OCI-LY7 (cell line): Measurements from ENCODE around the gene CAMP. TPM values are rescaled to one million over a fixed set of nuclear protein-coding genes. Genes with fewer than 3 reads are reported as not detected.

ENCODE experiments used
- BruUV-seq: library from RNA; stranded (reverse); fragments of 400-500 nt; replicated peaks from 2 replicates; lab custom pipeline; 2021; lab: Mats Ljungman, UMichigan
- CTCF ChIA-PET: fragments of 300-600 bp; sonication (Branson Sonifier 250); formaldehyde crosslinking; loops from one replicate; lab custom pipeline; 2022; ENCODE audit warnings: antibody characterized with exemption; ENCODE audit not compliant: unreplicated experiment; lab: Charles Lee
- POLR2A ChIA-PET: fragments of 300-600 bp; sonication (Branson Sonifier 250); formaldehyde crosslinking; loops from one replicate; lab custom pipeline; 2022; ENCODE audit warnings: antibody characterized with exemption; lab: Charles Lee
- DNase-seq: peaks from one replicate; pipeline ENCODE4 v3.0.0-alpha.2; 2015; ENCODE audit warnings: low spot score
- H2AFZ ChIP-seq: fragments of 200-600 bp; sonication (generic), shearing (Covaris generic); 2 replicates; pipeline ENCODE4 v1.6.1; 2014; ENCODE audit warnings: mild to moderate bottlenecking, antibody characterized with exemption, low read length, moderate library complexity
- H3K27ac ChIP-seq: fragments of 200-600 bp; sonication (generic); 2 replicates; pipeline ENCODE4 v1.5.1; 2014; ENCODE audit warnings: mixed run types, low read depth, mild to moderate bottlenecking, moderate library complexity, low read length, inconsistent platforms; ENCODE audit not compliant: poor library complexity, severe bottlenecking
- H3K36me3 ChIP-seq: fragments of 200-600 bp; sonication (generic); 2 replicates; pipeline ENCODE4 v1.6.1; 2014; ENCODE audit warnings: mild to moderate bottlenecking, antibody characterized with exemption, low read length, moderate library complexity, mixed read lengths; ENCODE audit not compliant: insufficient read depth
- H3K4me1 ChIP-seq: fragments of 200-600 bp; sonication (generic); 2 replicates; pipeline ENCODE4 v1.5.1; 2014; ENCODE audit warnings: mild to moderate bottlenecking, low read length; ENCODE audit not compliant: insufficient read depth, poor library complexity, severe bottlenecking
- H3K4me2 ChIP-seq: fragments of 200-600 bp; sonication (generic); 2 replicates; pipeline ENCODE4 v1.6.1; 2014; ENCODE audit warnings: mild to moderate bottlenecking, low read length
- H3K4me3 ChIP-seq: fragments of 200-600 bp; sonication (generic); 2 replicates; pipeline ENCODE4 v1.5.1; 2014; ENCODE audit warnings: mild to moderate bottlenecking, low read depth, low read length; ENCODE audit not compliant: poor library complexity, severe bottlenecking
- H3K79me2 ChIP-seq: fragments of 200-600 bp; sonication (generic); 2 replicates; pipeline ENCODE4 v1.6.1; 2016; ENCODE audit warnings: low read depth, mild to moderate bottlenecking, low read length, moderate library complexity, mixed read lengths; ENCODE audit not compliant: insufficient read depth
- H3K9me2 ChIP-seq: fragments of 200-600 bp; sonication (generic); 2 replicates; pipeline ENCODE4 v1.6.1; 2016; ENCODE audit warnings: mild to moderate bottlenecking, low read length, mixed read lengths; ENCODE audit not compliant: insufficient read depth
- H3K9me3 ChIP-seq: fragments of 200-600 bp; sonication (generic); 2 replicates; pipeline ENCODE4 v1.6.1; 2014; ENCODE audit warnings: mild to moderate bottlenecking, mixed run types, low read length, mixed read lengths
- H4K20me1 ChIP-seq: fragments of 200-600 bp; sonication (generic); 2 replicates; pipeline ENCODE4 v1.6.1; 2014; ENCODE audit warnings: mild to moderate bottlenecking, antibody characterized with exemption, low read length, moderate library complexity, mixed read lengths; ENCODE audit not compliant: insufficient read depth
- CTCF ChIP-seq: fragments of 200-600 bp; sonication (generic); conservative IDR thresholded peaks from 2 replicates; pipeline ENCODE4 v1.5.1; 2014; ENCODE audit warnings: mild to moderate bottlenecking, antibody characterized with exemption, low read length, moderate library complexity, mixed read lengths
- EZH2phosphoT487 ChIP-seq: fragments of 200-600 bp; sonication (generic); IDR thresholded peaks from 2 replicates; pipeline ENCODE4 v1.6.1; 2018; ENCODE audit warnings: low read depth, borderline replicate concordance, mild to moderate bottlenecking, mixed run types, antibody characterized with exemption, low read length, moderate library complexity, mixed read lengths
- intact Hi-C: fragments of 100-400 bp; cut with micrococcal nuclease; formaldehyde crosslinking; loops from one replicate; pipeline ENCODE4 v1.10.0; 2022; ENCODE audit not compliant: unreplicated experiment
- total RNA-seq, 2 experiments: library from RNA; depleted of rRNA in 1 of 2; stranded (reverse); fragments of >200 nt in 1 of 2; shearing (Covaris generic) in 1 of 2; gene quantifications; 2 replicates each; pipeline ENCODE4 v1.2.3, GENCODE V29; 2014 to 2022

Gene CAMP
- total RNA-seq, 2 experiments from 2014 or later, result 18.2 to 56.8 TPM

- BruUV-seq, result no TSS peak
- Histone ChIP-seq H3K79me2 (peaks cover 79% of the 10 kb centered on the region), H3K9me3 (no peaks in the 10 kb centered on the region), H2AFZ (no peak overlapping the region), H4K20me1 (peaks cover 33% of the 10 kb centered on the region; the same call in 1 of the 2 replicates), H3K4me3 (no peak overlapping the region), H3K4me1 (peaks cover 37% of the 10 kb centered on the region), H3K27ac (no peak overlapping the region), H3K4me2 (peak overlapping the region; percentile 91; the same call in 1 of the 2 replicates), H3K9me2 (no peaks in the 10 kb centered on the region), H3K36me3 (peaks cover 76% of the 10 kb centered on the region)
- CTCF ChIA-PET, result interaction anchor here (0.5 kb wide), 1 partner anchor 39 kb away, joined by 3 read pairs; no protein-coding TSS in a partner anchor
- no peak for TF ChIP-seq CTCF
- TF ChIP-seq EZH2phosphoT487, result no peak
- DNase-seq, result no peak
- POLR2A ChIA-PET, result no interaction called here
- intact Hi-C loops, result no loop called here
Observed at GRCh38 chr3:48185129-48185528, 38.2 kb upstream of the CAMP start.

GRCh38 chr3:48186631-48187300, 36.5 kb upstream of the CAMP start:
- ChIA-PET POLR2A (interaction anchor here (1.5 to 3.2 kb wide), 3 partner anchors 9 to 54 kb away, joined by 5 to 15 read pairs (median 6); partner anchors contain the start of genes CAMP and ZNF589), CTCF (interaction anchor here (0.9 kb wide), 1 partner anchor 11 kb away, joined by 3 read pairs; no protein-coding TSS in a partner anchor)
- BruUV-seq, result no TSS peak
- TF ChIP-seq CTCF (no peak), EZH2phosphoT487 (no peak)
- peaks cover 60% of the 10 kb centered on the region for H3K36me3 ChIP-seq
- H3K9me2 ChIP-seq, result no peaks in the 10 kb centered on the region
- DNase-seq, result peak; percentile 24
- peaks cover 23% of the 10 kb centered on the region; the same call in 1 of the 2 replicates for H4K20me1 ChIP-seq
- peak overlapping the region; percentile 95 for H3K4me3 ChIP-seq
- intact Hi-C loops, result no loop called here
- no peak overlapping the region for H2AFZ ChIP-seq
- peaks cover 62% of the 10 kb centered on the region for H3K79me2 ChIP-seq
- H3K4me1 ChIP-seq, result peaks cover 37% of the 10 kb centered on the region
- no peaks in the 10 kb centered on the region for H3K9me3 ChIP-seq
- peak overlapping the region; percentile 87 for H3K27ac ChIP-seq
- peak overlapping the region; percentile 91 for H3K4me2 ChIP-seq

GRCh38 chr3:48187301-48187578, 36.1 kb upstream of the CAMP start:
- H3K79me2 ChIP-seq, result peaks cover 58% of the 10 kb centered on the region
- peak overlapping the region; percentile 87 for H3K27ac ChIP-seq
- H3K36me3 ChIP-seq, result peaks cover 55% of the 10 kb centered on the region
- no peaks in the 10 kb centered on the region for H3K9me2 ChIP-seq
- DNase-seq, result no peak
- peak overlapping the region; percentile 95 for H3K4me3 ChIP-seq
- H2AFZ ChIP-seq, result peak overlapping the region; percentile 15; the same call in 1 of the 2 replicates
- no peaks in the 10 kb centered on the region for H3K9me3 ChIP-seq
- ChIA-PET POLR2A (interaction anchor here (1.5 to 3.2 kb wide), 3 partner anchors 9 to 53 kb away, joined by 5 to 15 read pairs (median 6); partner anchors contain the start of genes CAMP and ZNF589), CTCF (interaction anchor here (0.9 kb wide), 1 partner anchor 11 kb away, joined by 3 read pairs; no protein-coding TSS in a partner anchor)
- TF ChIP-seq EZH2phosphoT487 (no peak), CTCF (no peak)
- peak overlapping the region; percentile 91 for H3K4me2 ChIP-seq
- no TSS peak for BruUV-seq
- intact Hi-C loops, result no loop called here
- peaks cover 18% of the 10 kb centered on the region; the same call in 1 of the 2 replicates for H4K20me1 ChIP-seq
- peaks cover 34% of the 10 kb centered on the region for H3K4me1 ChIP-seq
